Karpas-422 (cell line): ENCODE measurements around the gene CD48. TPM values are rescaled to one million over a fixed set of nuclear protein-coding genes. Genes with fewer than 3 reads are reported as not detected.

Source experiments
- DNase-seq: peaks from one replicate; pipeline ENCODE4 v3.0.0-alpha.2; 2015
- H2AFZ ChIP-seq: fragments of 200-600 bp; sonication (generic); 2 replicates; pipeline ENCODE4 v1.6.1; 2014; ENCODE audit warnings: antibody characterized with exemption, low read length, mixed read lengths
- H3K27ac ChIP-seq: fragments of 200-600 bp; sonication (generic); 2 replicates; pipeline ENCODE4 v1.5.1; 2014; ENCODE audit warnings: mild to moderate bottlenecking, low read length, moderate library complexity
- H3K27me3 ChIP-seq: fragments of 200-600 bp; sonication (generic); 2 replicates; pipeline ENCODE4 v1.6.1; 2014; ENCODE audit warnings: low read length, mixed read lengths
- H3K36me3 ChIP-seq: fragments of 200-600 bp; sonication (generic); 2 replicates; pipeline ENCODE4 v1.6.1; 2014; ENCODE audit warnings: low read length, mixed read lengths; ENCODE audit not compliant: insufficient read depth
- H3K4me1 ChIP-seq: fragments of 200-600 bp; sonication (generic); 2 replicates; pipeline ENCODE4 v1.6.1; 2014; ENCODE audit warnings: mild to moderate bottlenecking, low read length, mixed read lengths
- H3K4me2 ChIP-seq: fragments of 200-600 bp; sonication (generic); 2 replicates; pipeline ENCODE4 v1.6.1; 2014; ENCODE audit warnings: low read length, low read depth, mild to moderate bottlenecking; ENCODE audit not compliant: poor library complexity, severe bottlenecking
- H3K4me3 ChIP-seq: fragments of 200-600 bp; sonication (generic); 2 replicates; pipeline ENCODE4 v1.5.1; 2014; ENCODE audit warnings: mild to moderate bottlenecking, antibody characterized with exemption, low read length, mixed read lengths
- H3K79me2 ChIP-seq: fragments of 200-600 bp; sonication (generic); 2 replicates; pipeline ENCODE4 v1.6.1; 2014; ENCODE audit warnings: mild to moderate bottlenecking, low read length, mixed read lengths
- H3K9ac ChIP-seq: fragments of 200-600 bp; sonication (generic); 2 replicates; pipeline ENCODE4 v1.6.0; 2014; ENCODE audit warnings: low read length
- H3K9me2 ChIP-seq: fragments of 200-600 bp; sonication (generic), shearing (Covaris generic); replicated peaks from 2 replicates; pipeline ENCODE4 v1.6.0; 2014; ENCODE audit warnings: mild to moderate bottlenecking, low read length, moderate library complexity; ENCODE audit not compliant: insufficient read depth
- H3K9me3 ChIP-seq: fragments of 300-700, 200-600 bp; sonication (generic); 2 replicates; pipeline ENCODE4 v1.6.1; 2014; ENCODE audit warnings: low read length, mixed read lengths
- H4K20me1 ChIP-seq: fragments of 200-600 bp; sonication (generic); 2 replicates; pipeline ENCODE4 v1.6.1; 2014; ENCODE audit warnings: mild to moderate bottlenecking, antibody characterized with exemption, low read length, low read depth; ENCODE audit not compliant: insufficient read depth
- total RNA-seq: library from RNA; depleted of rRNA; stranded (reverse); fragments of >200 nt; shearing (Covaris generic); gene quantifications from 2 replicates; pipeline ENCODE4 v1.2.3, GENCODE V29; 2014; ENCODE audit warnings: low replicate concordance; rRNA removed

Gene CD48, protein sequence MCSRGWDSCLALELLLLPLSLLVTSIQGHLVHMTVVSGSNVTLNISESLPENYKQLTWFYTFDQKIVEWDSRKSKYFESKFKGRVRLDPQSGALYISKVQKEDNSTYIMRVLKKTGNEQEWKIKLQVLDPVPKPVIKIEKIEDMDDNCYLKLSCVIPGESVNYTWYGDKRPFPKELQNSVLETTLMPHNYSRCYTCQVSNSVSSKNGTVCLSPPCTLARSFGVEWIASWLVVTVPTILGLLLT
- total RNA-seq, result 26.9 and 56.3 TPM in 2 replicates

DNA sequence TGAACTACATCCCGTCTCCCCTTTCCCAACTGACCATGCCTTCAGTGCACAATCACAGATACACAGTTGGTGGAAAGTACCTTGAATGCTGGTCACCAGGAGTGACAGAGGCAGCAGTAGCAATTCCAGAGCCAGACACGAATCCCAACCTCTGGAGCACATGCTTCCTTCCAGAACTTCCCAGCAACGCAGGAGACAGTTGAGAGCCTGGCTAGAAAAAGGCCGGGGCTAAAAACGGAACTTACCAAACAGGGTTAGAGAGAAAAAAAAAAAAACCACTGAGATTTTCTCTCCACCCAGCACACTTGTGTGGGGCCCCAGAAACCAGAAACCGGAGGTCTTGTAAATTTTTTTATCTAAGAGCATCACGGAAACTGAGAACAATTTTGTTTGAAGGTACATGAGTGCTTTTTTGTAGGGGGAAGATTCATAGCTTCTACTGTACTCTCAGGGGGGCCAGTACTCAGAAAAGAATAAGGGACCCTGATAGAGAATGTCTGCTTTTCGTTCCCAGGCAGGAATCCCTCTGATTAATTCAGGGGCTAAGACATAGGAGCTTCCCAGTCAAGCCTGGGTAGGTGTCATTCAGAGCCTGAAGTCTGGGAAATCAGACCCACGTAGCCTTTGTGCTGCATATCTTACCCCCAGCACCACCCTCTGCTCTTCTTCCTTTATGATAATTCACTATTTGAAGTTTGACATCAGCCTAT, at the start of gene CD48:
Gene CD48 (minus strand): TSS at position 221 of the 710 bp plus-strand sequence. CDS start 59 bp downstream, at position 162.
- peak; percentile 75 for DNase-seq
- no peaks in the 10 kb centered on the region for H3K27me3 ChIP-seq
- no peaks in the 10 kb centered on the region for H3K9me3 ChIP-seq
- no peaks in the 10 kb centered on the region for H3K79me2 ChIP-seq
- no peaks in the 10 kb centered on the region for H3K9me2 ChIP-seq
- peak within 1 kb of the TSS; percentile 48; the same call in 1 of the 2 replicates for H3K4me3 ChIP-seq
- H2AFZ ChIP-seq, result peak within 1 kb of the TSS; percentile 86; the same call in 1 of the 2 replicates
- no peaks in the 10 kb centered on the region for H3K36me3 ChIP-seq
- peak within 1 kb of the TSS; percentile 55 for H3K4me2 ChIP-seq
- peaks cover 55% of the 10 kb centered on the region for H3K4me1 ChIP-seq
- H3K27ac ChIP-seq, result peak within 1 kb of the TSS; percentile 25; the same call in 1 of the 2 replicates
- peak within 1 kb of the TSS; percentile 50 for H3K9ac ChIP-seq
- H4K20me1 ChIP-seq, result no peaks in the 10 kb centered on the region

DNA sequence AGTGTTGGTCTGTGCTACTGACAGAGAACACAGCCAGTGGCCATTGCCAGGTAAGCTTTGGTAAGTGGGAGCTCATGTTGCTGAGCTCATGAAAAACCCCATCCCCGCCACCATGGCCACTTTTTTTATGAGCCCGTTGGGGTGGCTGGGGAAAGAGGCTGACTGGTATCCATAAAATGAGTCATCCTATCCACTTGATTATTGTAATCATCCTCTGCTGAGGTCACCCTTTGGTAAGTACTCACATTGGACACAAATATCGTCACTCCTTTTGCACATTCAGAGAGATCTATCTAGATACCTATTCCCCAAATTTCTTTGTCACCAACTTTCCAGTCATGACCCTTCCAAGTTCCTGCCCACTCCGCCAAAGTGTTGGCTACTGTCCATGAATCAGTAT, 49.4 kb upstream of the CD48 start:
- Histone ChIP-seq H2AFZ (no peak overlapping the region), H3K27me3 (no peaks in the 10 kb centered on the region), H3K4me2 (no peak overlapping the region), H3K4me3 (no peak overlapping the region), H3K27ac (no peak overlapping the region), H3K9me3 (no peaks in the 10 kb centered on the region), H3K4me1 (no peaks in the 10 kb centered on the region), H3K79me2 (no peaks in the 10 kb centered on the region), H3K9me2 (no peaks in the 10 kb centered on the region), H3K9ac (no peak overlapping the region), H3K36me3 (no peaks in the 10 kb centered on the region), H4K20me1 (no peaks in the 10 kb centered on the region)
- no peak for DNase-seq

DNA sequence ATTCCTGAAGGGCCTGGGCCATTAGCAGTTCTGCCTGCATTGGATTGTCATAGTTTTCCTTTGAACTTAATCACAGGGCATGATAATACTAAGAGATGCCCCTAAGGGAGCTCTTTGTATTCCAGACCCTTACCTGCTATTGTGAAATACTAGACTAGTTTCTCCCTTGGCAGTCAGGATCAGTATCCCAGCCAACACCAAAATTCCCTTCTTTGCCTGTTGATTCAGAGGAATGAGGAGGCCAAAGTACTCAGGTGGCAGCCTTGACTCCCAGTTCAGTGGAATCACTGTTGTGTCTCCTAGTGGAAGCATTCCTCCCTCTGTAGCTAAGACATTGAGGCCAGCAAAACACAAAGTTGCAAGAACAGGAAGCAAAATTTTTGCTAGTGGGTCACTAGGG, 48.1 kb upstream of the CD48 start:
- no peaks in the 10 kb centered on the region for H4K20me1 ChIP-seq

DNA sequence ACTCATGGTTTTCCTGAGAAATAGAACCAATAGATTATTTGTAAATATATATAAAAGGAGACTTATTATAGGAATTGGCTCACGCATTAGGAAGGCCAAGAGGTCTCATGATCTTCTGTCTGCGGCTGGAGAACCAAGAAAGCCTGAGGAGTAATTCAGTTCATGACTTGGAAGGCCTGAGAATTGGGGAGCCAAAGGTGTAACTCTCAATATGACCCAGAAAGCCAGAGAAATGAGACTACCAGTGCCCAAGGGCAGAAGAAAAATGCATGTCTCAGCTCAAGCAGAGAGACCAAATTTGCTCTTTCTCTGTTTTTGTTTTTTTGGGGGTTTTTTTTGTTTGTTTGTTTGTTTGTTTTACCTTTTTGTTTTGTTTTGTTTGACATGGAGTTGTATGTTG, 46.9 kb upstream of the CD48 start:
- Histone ChIP-seq H3K9ac (no peak overlapping the region), H4K20me1 (no peaks in the 10 kb centered on the region), H3K4me2 (no peak overlapping the region), H3K27ac (no peak overlapping the region), H2AFZ (no peak overlapping the region), H3K36me3 (no peaks in the 10 kb centered on the region), H3K4me3 (no peak overlapping the region), H3K79me2 (no peaks in the 10 kb centered on the region), H3K9me2 (no peaks in the 10 kb centered on the region), H3K9me3 (no peaks in the 10 kb centered on the region), H3K27me3 (no peaks in the 10 kb centered on the region), H3K4me1 (no peaks in the 10 kb centered on the region)
- DNase-seq, result no peak

More for the DNA sequence above, 48.1 kb upstream of the CD48 start:
- no peak for DNase-seq
- no peak overlapping the region for H3K4me2 ChIP-seq
- H3K27ac ChIP-seq, result no peak overlapping the region
- H3K4me1 ChIP-seq, result no peaks in the 10 kb centered on the region
- no peaks in the 10 kb centered on the region for H3K9me2 ChIP-seq
- H3K4me3 ChIP-seq, result no peak overlapping the region
- H2AFZ ChIP-seq, result no peak overlapping the region
- no peak overlapping the region for H3K9ac ChIP-seq
- no peaks in the 10 kb centered on the region for H3K36me3 ChIP-seq
- H3K27me3 ChIP-seq, result no peaks in the 10 kb centered on the region
- no peaks in the 10 kb centered on the region for H3K9me3 ChIP-seq
- no peaks in the 10 kb centered on the region for H3K79me2 ChIP-seq

DNA sequence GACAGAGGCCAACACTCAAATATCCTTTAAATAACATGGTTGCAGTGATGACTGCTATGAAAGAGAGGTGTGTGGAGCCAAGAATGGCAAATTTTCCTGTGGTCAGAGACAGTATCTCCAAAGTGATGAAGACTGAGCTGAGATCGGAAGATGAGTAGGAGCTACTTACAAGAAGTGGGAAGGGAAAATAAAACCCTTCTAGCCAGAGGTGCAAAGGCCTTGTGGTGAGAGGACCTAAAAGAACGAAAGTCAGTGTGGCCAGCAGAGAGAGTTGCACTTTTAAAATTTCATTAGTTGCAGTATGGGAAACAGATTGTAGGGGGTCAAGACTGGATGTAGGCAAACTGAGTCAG, 45.2 kb upstream of the CD48 start:
- H3K36me3 ChIP-seq, result no peaks in the 10 kb centered on the region
- no peaks in the 10 kb centered on the region for H3K9me2 ChIP-seq
- no peak overlapping the region for H3K4me2 ChIP-seq
- H4K20me1 ChIP-seq, result no peaks in the 10 kb centered on the region
- no peak for DNase-seq
- H2AFZ ChIP-seq, result no peak overlapping the region
- H3K9ac ChIP-seq, result no peak overlapping the region
- H3K4me3 ChIP-seq, result no peak overlapping the region
- H3K27me3 ChIP-seq, result no peaks in the 10 kb centered on the region
- no peaks in the 10 kb centered on the region for H3K79me2 ChIP-seq
- no peaks in the 10 kb centered on the region for H3K9me3 ChIP-seq
- H3K4me1 ChIP-seq, result no peaks in the 10 kb centered on the region
- H3K27ac ChIP-seq, result no peak overlapping the region

DNA sequence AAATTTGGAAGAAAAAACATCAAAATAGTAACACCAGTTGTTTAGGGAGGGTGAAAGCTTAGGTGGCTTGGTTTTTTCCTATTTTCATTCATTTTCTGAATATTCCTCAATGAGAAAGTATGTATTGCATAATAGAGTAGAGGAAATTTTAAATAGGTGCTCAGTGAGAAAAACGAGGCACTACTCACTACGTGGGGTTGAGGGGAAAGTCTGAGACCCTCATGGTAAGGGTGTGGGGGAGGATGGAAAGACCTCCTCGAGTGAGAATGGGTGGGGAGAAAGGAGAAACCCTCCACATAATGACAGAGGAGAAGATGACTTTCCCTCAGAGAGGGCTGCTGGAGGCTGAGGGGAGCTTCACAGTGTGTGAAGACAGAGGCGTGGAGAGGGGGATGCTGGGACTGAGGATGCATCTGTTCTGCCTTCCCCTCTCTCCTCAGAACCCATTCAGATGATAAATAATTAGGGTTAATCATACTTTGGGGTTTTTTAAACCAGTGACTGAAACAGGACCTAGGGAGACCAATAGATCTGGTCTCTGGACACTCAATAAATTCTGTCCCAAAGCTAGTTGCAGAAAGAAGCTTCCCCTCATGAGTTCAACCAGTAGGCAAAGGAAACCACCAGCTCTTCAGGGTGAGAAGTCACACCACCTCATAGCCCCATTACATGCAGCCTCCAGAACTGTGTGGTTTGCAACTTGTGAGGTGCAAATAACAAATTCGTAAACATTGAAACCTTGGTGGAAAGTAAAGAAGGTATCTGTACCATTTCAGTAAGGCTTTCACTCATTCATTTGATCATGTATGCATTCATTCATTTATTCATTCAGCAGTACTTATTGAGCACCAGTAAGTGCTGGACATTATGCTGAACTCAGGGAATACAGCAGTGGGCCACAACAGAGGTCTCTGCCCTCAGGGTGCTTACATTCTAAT, 44.6 kb upstream of the CD48 start:
- Histone ChIP-seq H3K9me2 (no peaks in the 10 kb centered on the region), H3K79me2 (no peaks in the 10 kb centered on the region), H3K27ac (no peak overlapping the region), H2AFZ (no peak overlapping the region), H3K4me2 (no peak overlapping the region), H3K27me3 (no peaks in the 10 kb centered on the region), H3K4me3 (no peak overlapping the region), H3K9ac (no peak overlapping the region), H3K36me3 (no peaks in the 10 kb centered on the region), H3K4me1 (no peaks in the 10 kb centered on the region), H3K9me3 (no peaks in the 10 kb centered on the region), H4K20me1 (no peaks in the 10 kb centered on the region)
- no peak for DNase-seq

DNA sequence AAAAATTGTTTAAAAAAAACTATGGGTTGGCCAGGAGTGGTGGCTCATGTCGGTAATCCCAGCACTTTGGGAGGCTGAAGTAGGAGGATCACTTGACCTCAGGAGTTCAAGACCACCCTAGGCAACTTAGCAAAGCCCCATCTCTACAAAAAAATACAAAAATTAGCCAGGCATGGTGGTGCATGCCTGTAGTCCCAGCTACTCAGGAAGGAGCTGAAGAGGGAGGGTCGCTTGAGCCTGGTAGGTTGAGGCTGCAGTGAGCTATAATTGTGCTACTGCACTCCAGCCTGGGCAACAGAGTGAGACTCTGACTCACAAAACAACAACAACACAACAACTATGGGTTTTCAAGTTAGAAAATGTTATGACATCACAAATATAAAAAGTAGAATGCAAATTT, 43.8 kb upstream of the CD48 start:
- Histone ChIP-seq H3K79me2 (no peaks in the 10 kb centered on the region), H3K36me3 (no peaks in the 10 kb centered on the region), H3K4me2 (no peak overlapping the region), H3K9me2 (no peaks in the 10 kb centered on the region), H3K9me3 (no peaks in the 10 kb centered on the region), H3K4me1 (no peaks in the 10 kb centered on the region), H3K27me3 (no peaks in the 10 kb centered on the region), H3K4me3 (no peak overlapping the region), H2AFZ (no peak overlapping the region), H4K20me1 (no peaks in the 10 kb centered on the region), H3K9ac (no peak overlapping the region), H3K27ac (no peak overlapping the region)
- no peak for DNase-seq

DNA sequence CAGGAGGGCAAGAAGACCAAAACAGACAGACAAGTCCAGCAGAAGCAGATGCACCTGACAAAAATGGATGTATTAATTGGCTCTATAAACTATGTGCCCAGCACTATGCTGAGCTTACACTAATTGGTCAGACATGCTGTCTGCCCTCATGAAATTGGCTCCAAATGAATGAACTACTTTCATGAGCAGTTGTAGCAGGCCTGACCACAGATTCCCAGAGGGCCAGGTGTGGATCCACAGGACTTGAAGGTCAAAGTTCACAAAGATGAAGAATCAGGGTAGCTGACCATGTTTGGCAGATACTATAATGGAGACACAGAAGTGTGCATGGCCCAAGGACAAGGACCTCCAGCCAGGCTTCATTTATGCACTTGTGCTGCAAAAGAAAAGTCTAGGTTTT, 42.0 kb upstream of the CD48 start:
- Histone ChIP-seq H3K4me3 (no peak overlapping the region), H3K9ac (no peak overlapping the region), H3K4me2 (no peak overlapping the region), H2AFZ (no peak overlapping the region), H3K36me3 (no peaks in the 10 kb centered on the region), H3K4me1 (no peaks in the 10 kb centered on the region), H3K9me3 (no peaks in the 10 kb centered on the region), H3K9me2 (no peaks in the 10 kb centered on the region), H3K27me3 (no peaks in the 10 kb centered on the region), H4K20me1 (no peaks in the 10 kb centered on the region), H3K27ac (no peak overlapping the region), H3K79me2 (no peaks in the 10 kb centered on the region)
- DNase-seq, result no peak
